Stimulated activated CD8-positive, alpha-beta memory T cell treated with anti-CD3 and anti-CD28 coated beads, Interleukin-7, amount 100 ng/mL, for 4 hours (primary cell): ENCODE results near the gene IGFBP5.

Experiments used
- DNase-seq, 2 donors: peaks; one replicate each; pipeline ENCODE4 v3.0.0-alpha.2; 2020; ENCODE audit warnings: low read depth in 2 of 2

The IGFBP5 gene

DNA sequence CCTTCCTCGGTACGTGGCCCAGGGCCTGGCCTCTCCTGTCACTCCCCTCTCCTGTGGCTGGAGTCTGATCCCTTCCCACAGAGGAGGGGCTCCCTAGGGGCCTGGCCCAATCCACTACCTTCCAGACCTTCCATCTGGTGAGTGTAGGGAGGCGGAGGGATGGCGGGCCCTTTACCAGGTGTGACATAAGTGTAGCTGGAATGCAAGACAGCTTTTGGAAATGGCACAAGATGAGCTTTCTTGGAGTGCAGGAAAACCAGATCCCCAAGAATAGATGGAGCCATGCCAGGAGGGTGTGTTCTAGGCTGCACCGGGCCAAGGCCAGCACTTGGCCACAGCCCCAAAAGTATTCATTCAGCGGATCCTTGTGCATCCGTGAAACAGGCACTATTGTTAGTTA lies 30.1 kb downstream of the IGFBP5 start:
- no peak for DNase-seq

GRCh38 chr2:216664593-216665034 lies 30.7 kb downstream of the IGFBP5 start:
- no peak for DNase-seq

GRCh38 chr2:216663846-216664245 lies 31.5 kb downstream of the IGFBP5 start:
- no peak for DNase-seq

- no peak for DNase-seq
These were observed 32.2 kb downstream of the IGFBP5 start for GRCh38 chr2:216663106-216663505.

- DNase-seq = no peak
These were observed 33.5 kb downstream of the IGFBP5 start for GRCh38 chr2:216661639-216662375.

DNA sequence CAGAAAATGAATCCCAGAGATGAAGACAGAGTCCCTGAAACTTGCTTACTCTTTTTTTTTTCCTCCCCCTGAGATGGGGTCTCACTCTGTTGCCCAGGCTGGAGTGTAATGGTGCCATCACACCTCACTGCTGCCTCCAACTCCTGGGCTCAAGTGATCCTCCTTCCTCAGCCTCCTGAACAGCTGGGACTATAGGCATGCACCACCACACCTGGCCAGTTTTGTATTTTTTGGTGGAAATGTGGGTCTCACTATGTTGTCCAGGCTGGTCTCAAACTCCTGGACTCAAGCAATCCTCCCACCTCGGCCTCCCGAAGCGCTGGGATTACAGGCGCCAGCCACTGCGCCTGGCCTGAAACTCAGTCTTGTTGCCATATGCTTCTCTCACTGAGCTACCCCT lies 34.3 kb downstream of the IGFBP5 start:
- no peak for DNase-seq

GRCh38 chr2:216660496-216660895 lies 34.9 kb downstream of the IGFBP5 start:
- no peak for DNase-seq

DNA sequence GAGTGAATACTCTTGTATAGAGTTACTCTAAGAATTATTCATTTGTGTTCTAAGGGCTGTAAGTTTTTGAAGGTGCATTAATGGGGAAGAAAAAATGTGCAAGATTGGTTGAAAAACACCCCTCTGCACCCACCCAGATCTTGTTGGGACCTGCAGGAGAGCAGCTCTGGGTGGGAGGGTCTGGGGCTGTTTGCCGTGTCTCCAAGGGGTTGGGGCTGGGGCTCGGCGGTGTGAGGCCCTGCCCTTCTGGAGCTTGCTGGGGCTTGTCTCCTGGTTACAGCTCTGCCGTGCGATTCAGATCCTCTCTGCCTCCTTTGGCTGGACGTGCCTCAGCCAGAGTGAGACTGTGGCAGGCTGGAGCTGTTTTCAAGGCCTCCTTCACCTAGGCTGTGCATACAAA lies 36.1 kb downstream of the IGFBP5 start:
- no peak for DNase-seq

DNA sequence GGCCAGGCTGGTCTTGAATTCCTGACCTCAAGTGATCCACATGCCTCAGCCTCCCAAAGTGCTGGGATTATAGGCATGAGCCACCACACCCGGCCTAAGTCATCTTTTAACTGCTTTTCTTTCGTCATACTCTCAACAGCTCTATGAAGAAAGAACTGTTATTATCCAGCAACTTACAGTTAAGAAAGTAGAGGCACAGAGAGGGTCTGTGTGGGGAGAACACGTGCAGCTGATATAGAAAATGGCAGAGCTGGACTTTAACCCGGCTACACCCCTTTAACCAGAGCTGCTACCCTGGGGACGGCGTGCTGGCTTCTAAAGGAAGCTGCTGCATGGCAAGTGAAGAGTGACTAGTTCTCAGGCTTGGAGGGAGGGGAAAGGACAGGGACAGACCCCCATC lies 36.6 kb downstream of the IGFBP5 start:
- DNase-seq = no peak

DNA sequence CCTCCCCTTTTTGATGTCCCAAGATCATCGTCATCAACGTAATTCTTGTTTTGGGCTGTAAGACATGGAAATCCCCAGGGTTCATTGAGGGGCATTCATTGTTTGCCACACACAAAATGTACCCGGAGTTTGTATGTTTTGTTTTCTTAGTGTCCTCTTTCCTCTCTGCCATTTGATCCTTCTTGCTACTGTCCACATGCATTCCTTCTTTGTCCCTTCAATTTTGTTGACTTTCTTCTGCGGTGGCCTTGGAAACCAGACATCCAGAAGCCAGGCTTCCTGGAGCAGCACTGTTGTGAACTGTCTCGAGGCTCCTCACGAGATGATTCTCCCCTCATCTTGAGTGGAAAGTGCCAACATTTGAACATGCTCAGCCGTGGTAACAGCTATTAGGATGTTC lies 37.4 kb downstream of the IGFBP5 start:
- no peak for DNase-seq

DNA sequence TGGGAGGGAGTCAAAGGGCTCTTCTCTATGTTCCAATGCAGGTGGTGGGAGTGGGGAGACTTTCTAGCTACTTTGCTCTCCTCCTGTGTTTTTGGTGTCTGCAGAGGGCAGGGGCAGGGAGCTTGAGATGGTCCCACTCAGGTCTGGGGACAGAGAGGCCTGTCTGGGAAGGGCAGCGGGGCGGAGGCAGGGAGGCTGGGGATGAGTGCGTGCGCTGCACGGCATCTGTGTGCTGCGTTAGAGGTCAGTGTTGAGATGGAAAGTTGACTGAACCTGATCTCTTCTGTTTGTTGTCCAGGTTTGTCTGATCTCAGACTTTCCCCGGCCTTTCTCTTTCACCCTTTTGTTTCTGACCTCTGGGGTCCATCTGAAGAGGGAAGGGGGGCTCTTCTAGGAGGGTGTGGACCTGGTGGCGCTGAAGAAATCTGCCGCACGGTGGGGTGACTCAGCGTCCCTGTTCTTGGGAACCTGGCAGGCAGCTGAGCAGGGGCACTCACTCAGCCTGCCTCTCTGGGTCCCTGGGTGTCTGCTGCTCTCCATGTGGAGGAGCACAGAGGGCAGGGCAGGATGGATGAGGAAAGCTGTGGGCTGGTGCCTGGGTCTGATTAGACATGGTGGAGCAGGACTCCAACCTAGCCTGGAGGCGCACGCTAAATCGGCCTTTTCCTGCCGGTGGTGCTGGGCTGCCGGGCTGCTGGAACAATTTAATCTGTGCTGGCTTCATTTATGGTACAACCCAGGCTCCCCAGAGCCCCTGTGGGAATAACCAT lies 38.1 kb downstream of the IGFBP5 start:
- no peak for DNase-seq

- no peak for DNase-seq
These were observed 40.8 kb downstream of the IGFBP5 start for GRCh38 chr2:216654528-216655052.

DNA sequence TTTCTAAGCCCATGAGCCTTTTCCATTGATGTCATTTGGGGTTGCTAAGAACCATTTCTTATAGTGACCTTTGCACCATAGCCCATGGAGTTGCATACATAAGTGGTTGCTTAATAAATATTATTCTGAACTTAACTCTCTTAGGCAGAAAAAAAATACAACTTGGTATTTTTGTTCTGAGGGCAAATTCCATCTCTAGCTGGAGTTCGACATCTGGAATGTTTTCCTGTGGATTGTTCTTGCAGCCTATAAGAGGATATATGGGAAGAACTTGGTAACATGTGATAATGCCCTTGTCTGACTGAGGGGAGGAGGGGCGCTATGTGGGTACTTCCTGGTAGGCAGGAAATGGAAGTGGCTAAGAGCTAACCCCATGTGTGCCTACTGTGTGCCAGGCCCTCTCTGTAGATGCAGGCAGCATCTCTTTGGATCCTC lies 41.4 kb downstream of the IGFBP5 start:
- DNase-seq = no peak

DNA sequence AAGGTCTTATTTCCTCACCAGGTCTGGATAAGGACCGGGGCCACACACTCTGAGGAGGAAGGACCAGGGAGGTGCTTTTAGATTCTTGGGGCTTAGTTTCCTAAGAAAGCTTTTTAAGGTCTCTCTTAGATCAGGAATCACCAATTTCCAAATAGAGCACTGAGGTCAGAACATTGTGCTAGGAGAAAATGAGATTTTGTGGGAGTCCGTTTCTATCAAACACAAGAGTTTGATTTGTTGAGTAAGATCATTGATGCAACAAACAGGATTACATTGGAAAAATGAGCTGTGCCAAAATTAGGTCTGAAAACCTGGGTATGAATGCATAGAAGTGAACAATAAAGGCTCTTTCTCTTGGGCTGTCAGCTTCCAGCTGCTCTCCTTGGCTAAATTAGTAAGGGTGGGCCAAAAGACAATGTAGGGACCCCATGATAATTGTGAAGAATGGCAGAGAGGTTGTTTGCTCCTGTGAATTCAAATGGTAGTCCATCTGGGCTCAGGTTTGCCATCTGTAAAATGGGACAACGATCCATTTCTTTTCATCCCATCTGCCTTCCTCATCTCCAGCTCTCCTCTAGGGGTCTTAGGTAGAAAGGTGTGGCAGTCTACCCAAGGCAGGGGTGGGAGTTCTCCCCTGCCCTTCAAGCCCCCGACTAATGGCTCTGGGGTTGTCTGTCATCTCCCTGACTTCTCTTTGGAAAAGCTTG lies 42.1 kb downstream of the IGFBP5 start:
- no peak for DNase-seq

DNA sequence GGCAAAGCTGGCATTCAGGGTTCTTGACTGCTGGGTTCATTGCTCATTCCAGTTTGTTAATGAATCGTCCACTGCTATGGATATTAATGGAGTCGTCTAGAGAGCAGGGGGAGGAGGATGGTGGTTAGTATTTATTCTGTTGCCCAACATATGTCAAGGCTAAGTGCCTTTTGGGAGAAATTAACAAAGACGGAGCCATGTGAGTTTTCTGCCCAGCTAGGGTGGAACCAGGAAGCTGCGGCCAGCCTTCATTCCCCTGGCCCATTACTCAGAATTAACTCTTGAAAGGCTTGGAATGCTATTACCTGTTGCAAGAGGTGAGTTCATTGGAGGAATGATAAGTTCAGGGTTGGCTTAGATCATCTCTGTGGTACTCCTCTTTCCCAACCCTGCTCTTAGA lies 42.8 kb downstream of the IGFBP5 start:
- DNase-seq = no peak

DNA sequence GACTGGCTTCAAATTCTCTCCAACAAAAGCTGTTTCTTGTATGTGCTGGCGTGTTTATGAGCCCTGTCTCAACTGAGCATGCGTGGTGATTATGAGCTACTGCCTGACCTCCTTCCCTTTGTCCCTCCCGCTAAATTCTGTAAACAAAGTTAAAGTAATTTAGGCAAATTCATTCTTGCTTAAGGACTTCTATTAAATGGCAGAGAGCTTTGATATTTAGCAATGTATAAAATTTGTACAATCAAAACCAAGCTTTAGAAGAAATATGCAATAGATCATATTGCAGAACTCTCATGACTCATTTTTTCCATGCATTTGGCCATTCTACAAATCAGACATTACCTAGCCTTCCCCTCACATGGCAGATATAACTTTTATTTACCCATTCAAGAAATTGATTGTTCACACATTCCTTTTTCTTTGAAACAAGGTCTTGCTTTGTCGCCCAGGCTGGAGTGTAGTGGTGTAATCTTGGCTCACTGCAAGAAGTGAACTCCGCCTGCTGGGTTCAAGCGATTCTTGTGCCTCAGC lies 43.9 kb downstream of the IGFBP5 start:
- DNase-seq = no peak

DNA sequence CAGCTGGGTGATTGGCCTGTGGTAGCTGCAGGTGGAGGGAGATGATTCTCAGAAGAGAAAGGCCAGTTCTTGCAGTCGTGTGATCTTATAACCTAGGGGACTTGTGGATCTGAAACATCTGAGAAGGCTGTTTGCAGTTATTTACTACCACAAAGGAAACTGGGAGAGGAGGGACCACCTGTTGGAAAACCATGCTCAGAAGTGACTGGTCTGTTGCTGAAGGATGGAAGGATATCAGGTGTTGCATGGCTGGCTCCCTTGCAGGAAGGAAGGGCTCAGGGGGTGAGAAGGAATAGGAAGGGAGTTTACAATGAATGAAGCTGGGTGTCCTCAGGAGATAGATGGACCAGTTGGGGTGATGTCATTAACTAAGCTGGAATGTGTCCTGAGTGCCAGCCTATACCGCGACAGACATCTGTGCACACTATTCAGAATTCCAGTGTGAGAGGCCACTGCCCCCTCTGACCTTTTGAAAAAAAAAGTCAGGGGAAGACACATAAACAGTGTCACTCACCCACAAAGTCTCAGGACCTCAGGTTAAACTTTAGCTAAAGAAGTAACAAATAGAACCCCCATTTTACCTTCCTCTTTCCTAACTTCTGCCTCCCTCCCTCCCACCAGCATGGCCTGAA lies 44.6 kb downstream of the IGFBP5 start:
- no peak for DNase-seq

GRCh38 chr2:216649574-216649973 lies 45.8 kb downstream of the IGFBP5 start:
- no peak for DNase-seq

DNA sequence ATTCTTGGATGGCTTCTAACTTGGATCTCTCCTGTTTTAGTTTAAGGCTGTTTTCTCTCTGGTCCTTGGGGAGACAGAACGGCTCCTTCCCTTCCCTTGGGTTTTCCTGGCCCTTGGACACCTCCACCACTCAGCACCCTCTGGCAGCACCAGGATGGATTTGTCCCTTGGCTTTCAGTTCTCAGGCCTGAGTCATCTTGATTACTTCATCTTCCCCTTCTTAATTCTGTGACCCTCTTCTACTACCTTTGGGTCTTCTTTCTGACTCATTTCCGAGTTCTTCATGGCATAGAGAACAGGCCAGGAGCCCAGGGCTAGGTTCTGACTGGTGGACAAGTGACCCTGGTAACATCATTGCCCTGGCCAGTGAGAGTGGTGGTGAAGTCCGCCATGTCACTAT lies 47.2 kb downstream of the IGFBP5 start:
- no peak for DNase-seq

- DNase-seq = no peak
These were observed 49.2 kb downstream of the IGFBP5 start for GRCh38 chr2:216646116-216646515.

DNA sequence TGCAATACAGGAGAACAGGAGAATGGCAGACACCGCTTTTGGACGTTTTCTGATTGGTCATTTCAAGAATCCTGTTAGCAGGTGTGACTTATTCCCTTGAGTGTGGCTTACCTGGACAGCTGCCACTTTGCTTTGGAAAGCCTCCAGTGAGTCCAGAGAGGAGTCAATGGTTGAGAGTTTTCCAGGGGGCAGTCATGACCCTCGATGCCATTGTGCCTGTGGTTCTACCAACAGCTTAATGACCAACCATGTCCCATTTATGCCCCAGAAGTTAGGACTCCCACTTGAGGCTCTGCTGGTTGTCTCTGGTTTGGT lies 49.8 kb downstream of the IGFBP5 start:
- no peak for DNase-seq
